GM23338 (cell line): ENCODE results near the gene PRDM2. TPM values are rescaled to one million over a fixed set of nuclear protein-coding genes. Genes with fewer than 3 reads are reported as not detected.

Experiments used
- ATAC-seq: fragments of 200-7000 bp; cut with Tn5 transposase; 3 replicates; pipeline ENCODE4 v1.9.1; 2020
- DNase-seq: peaks from one replicate; pipeline ENCODE4 v3.0.0-alpha.2; 2015; ENCODE audit warnings: low spot score
- H2AFZ ChIP-seq: fragments of 200-600 bp; sonication (generic); 2 replicates; pipeline ENCODE4 v1.8.0; 2016; ENCODE audit warnings: antibody characterized with exemption, mild to moderate bottlenecking, moderate library complexity
- H3F3A ChIP-seq: fragments of 200-600 bp; sonication (generic); replicated peaks from 2 replicates; pipeline ENCODE4 v1.8.0; 2017; ENCODE audit warnings: antibody characterized with exemption, mixed run types, low read depth
- H3K27ac ChIP-seq: fragments of 200-600 bp; sonication (generic); 2 replicates; pipeline ENCODE4 v1.6.1; 2016; ENCODE audit warnings: low read depth
- H3K27me3 ChIP-seq: fragments of 200-600 bp; sonication (generic); 2 replicates; pipeline ENCODE4 v1.8.0; 2016; ENCODE audit warnings: mild to moderate bottlenecking, mixed run types, moderate library complexity; ENCODE audit not compliant: insufficient read depth
- H3K36me3 ChIP-seq: fragments of 200-600 bp; sonication (generic); 2 replicates; pipeline ENCODE4 v1.8.0; 2016; ENCODE audit warnings: mild to moderate bottlenecking; ENCODE audit not compliant: insufficient read depth
- H3K4me1 ChIP-seq: fragments of 200-600 bp; sonication (generic); 2 replicates; pipeline ENCODE4 v1.8.0; 2016; ENCODE audit warnings: mild to moderate bottlenecking, moderate library complexity; ENCODE audit not compliant: insufficient read depth
- H3K4me2 ChIP-seq: fragments of 200-600 bp; sonication (generic); 2 replicates; pipeline ENCODE4 v1.7.1; 2017; ENCODE audit warnings: mixed run types
- H3K4me3 ChIP-seq: fragments of 200-600 bp; sonication (generic); 2 replicates; pipeline ENCODE4 v1.6.1; 2016; ENCODE audit warnings: mixed run types
- H3K79me2 ChIP-seq: fragments of 200-600 bp; sonication (generic); replicated peaks from 2 replicates; pipeline ENCODE4 v1.8.0; 2017; ENCODE audit warnings: mild to moderate bottlenecking; ENCODE audit not compliant: insufficient read depth
- H3K9me2 ChIP-seq: fragments of 200-600 bp; sonication (generic); 2 replicates; pipeline ENCODE4 v1.8.0; 2017; ENCODE audit not compliant: insufficient read depth
- H4K20me1 ChIP-seq: fragments of 200-600 bp; sonication (generic); replicated peaks from 2 replicates; pipeline ENCODE4 v1.8.0; 2017; ENCODE audit warnings: mild to moderate bottlenecking; ENCODE audit not compliant: insufficient read depth
- H3K27ac Mint-ChIP-seq: 2 replicates; pipeline ENCODE4 v1.8.0; 2020; ENCODE audit warnings: inconsistent platforms, mild to moderate bottlenecking, moderate library complexity, mixed read lengths
- H3K27me3 Mint-ChIP-seq: 3 replicates; pipeline ENCODE4 v1.8.0; 2022; ENCODE audit warnings: low read depth, mild to moderate bottlenecking, moderate library complexity, mixed read lengths, inconsistent platforms; ENCODE audit not compliant: insufficient read depth, poor library complexity
- H3K36me3 Mint-ChIP-seq: 3 replicates; pipeline ENCODE4 v1.8.0; 2021; ENCODE audit warnings: low read depth, mild to moderate bottlenecking, inconsistent platforms, moderate library complexity, mixed read lengths
- H3K4me1 Mint-ChIP-seq: 3 replicates; pipeline ENCODE4 v1.8.0; 2020; ENCODE audit warnings: mild to moderate bottlenecking, inconsistent platforms, mixed read lengths
- H3K4me3 Mint-ChIP-seq: 3 replicates; pipeline ENCODE4 v1.8.0; 2021; ENCODE audit warnings: moderate library complexity, mild to moderate bottlenecking, inconsistent platforms, mixed read lengths
- H3K9me3 Mint-ChIP-seq: 3 replicates; pipeline ENCODE4 v1.8.0; 2020; ENCODE audit warnings: moderate library complexity, mild to moderate bottlenecking, inconsistent platforms, mixed read lengths
- CTCF ChIP-seq, 2 experiments: fragments of 200-600 bp in 1 of 2; sonication (generic) in 1 of 2; conservative IDR thresholded peaks; 2 replicates each; pipeline versions ENCODE4 v1.5.1 to v1.6.1; 2016 to 2017; ENCODE audit warnings: antibody characterized with exemption in 2 of 2, low read depth in 2 of 2, mild to moderate bottlenecking in 2 of 2, moderate library complexity in 1 of 2
- ETS1 ChIP-seq: IDR thresholded peaks from 2 replicates; pipeline ENCODE4 v1.6.1; 2016; ENCODE audit warnings: antibody characterized with exemption
- EZH2 ChIP-seq: fragments of 200-600 bp; sonication (generic); IDR thresholded peaks from one replicate; pipeline ENCODE4 v1.8.0; 2017; ENCODE audit warnings: antibody characterized with exemption, mild to moderate bottlenecking, low read depth; ENCODE audit not compliant: unreplicated experiment
- STAT1 ChIP-seq: IDR thresholded peaks from one replicate; pipeline ENCODE4 v1.6.1; 2016; ENCODE audit warnings: antibody characterized with exemption; ENCODE audit not compliant: unreplicated experiment
- ZNF331 ChIP-seq: fragments of 250-450 bp; sonication (Bioruptor Pico); IDR thresholded peaks from 2 replicates; pipeline ENCODE4 v1.5.0; 2020; ENCODE audit warnings: low read depth, mild to moderate bottlenecking, moderate library complexity
- polyA plus RNA-seq: library from polyadenylated mRNA; unstranded; fragments of >200 nt; fragmentation: Nextera tagmentation; extraction: Ambion mirVana; gene quantifications from 2 replicates; pipeline ENCODE4 v1.2.1, GENCODE V29; 2016
- total RNA-seq: library from RNA; depleted of rRNA; stranded (reverse); fragments of >200 nt; shearing (Covaris generic); gene quantifications from 2 replicates; pipeline ENCODE4 v1.2.3, GENCODE V29; 2014
- TF ChIP-seq, protein P1 (sequence below): fragments of 250-450 bp; sonication (Bioruptor Pico); IDR thresholded peaks from 2 replicates; pipeline ENCODE4 v1.5.0; 2020; ENCODE audit warnings: mild to moderate bottlenecking, moderate library complexity

The PRDM2 gene
- total and polyA plus RNA-seq, 2 experiments from 2014 or later = 11.6 to 28.3 TPM

DNA sequence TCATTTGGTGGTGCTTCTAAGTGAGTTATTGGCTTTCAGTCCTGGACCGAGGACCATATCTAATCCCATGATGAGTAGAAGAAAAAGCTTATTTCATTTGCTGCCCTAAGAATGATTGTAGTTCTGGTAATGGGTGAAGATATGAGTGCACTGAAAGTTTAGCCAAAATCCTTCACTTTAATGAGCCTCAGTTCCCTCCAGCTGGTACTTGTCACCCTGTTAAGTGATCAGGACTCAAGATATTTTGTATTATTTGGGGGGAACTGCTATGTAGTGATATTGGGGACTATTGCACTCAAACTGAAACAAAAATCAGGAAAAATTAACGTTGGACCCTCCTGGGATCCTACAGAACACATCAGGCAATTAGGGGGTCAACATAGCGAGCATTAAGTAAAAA is 165.9 kb downstream of the PRDM2 start (continued):
- TF ChIP-seq, protein P1, sequence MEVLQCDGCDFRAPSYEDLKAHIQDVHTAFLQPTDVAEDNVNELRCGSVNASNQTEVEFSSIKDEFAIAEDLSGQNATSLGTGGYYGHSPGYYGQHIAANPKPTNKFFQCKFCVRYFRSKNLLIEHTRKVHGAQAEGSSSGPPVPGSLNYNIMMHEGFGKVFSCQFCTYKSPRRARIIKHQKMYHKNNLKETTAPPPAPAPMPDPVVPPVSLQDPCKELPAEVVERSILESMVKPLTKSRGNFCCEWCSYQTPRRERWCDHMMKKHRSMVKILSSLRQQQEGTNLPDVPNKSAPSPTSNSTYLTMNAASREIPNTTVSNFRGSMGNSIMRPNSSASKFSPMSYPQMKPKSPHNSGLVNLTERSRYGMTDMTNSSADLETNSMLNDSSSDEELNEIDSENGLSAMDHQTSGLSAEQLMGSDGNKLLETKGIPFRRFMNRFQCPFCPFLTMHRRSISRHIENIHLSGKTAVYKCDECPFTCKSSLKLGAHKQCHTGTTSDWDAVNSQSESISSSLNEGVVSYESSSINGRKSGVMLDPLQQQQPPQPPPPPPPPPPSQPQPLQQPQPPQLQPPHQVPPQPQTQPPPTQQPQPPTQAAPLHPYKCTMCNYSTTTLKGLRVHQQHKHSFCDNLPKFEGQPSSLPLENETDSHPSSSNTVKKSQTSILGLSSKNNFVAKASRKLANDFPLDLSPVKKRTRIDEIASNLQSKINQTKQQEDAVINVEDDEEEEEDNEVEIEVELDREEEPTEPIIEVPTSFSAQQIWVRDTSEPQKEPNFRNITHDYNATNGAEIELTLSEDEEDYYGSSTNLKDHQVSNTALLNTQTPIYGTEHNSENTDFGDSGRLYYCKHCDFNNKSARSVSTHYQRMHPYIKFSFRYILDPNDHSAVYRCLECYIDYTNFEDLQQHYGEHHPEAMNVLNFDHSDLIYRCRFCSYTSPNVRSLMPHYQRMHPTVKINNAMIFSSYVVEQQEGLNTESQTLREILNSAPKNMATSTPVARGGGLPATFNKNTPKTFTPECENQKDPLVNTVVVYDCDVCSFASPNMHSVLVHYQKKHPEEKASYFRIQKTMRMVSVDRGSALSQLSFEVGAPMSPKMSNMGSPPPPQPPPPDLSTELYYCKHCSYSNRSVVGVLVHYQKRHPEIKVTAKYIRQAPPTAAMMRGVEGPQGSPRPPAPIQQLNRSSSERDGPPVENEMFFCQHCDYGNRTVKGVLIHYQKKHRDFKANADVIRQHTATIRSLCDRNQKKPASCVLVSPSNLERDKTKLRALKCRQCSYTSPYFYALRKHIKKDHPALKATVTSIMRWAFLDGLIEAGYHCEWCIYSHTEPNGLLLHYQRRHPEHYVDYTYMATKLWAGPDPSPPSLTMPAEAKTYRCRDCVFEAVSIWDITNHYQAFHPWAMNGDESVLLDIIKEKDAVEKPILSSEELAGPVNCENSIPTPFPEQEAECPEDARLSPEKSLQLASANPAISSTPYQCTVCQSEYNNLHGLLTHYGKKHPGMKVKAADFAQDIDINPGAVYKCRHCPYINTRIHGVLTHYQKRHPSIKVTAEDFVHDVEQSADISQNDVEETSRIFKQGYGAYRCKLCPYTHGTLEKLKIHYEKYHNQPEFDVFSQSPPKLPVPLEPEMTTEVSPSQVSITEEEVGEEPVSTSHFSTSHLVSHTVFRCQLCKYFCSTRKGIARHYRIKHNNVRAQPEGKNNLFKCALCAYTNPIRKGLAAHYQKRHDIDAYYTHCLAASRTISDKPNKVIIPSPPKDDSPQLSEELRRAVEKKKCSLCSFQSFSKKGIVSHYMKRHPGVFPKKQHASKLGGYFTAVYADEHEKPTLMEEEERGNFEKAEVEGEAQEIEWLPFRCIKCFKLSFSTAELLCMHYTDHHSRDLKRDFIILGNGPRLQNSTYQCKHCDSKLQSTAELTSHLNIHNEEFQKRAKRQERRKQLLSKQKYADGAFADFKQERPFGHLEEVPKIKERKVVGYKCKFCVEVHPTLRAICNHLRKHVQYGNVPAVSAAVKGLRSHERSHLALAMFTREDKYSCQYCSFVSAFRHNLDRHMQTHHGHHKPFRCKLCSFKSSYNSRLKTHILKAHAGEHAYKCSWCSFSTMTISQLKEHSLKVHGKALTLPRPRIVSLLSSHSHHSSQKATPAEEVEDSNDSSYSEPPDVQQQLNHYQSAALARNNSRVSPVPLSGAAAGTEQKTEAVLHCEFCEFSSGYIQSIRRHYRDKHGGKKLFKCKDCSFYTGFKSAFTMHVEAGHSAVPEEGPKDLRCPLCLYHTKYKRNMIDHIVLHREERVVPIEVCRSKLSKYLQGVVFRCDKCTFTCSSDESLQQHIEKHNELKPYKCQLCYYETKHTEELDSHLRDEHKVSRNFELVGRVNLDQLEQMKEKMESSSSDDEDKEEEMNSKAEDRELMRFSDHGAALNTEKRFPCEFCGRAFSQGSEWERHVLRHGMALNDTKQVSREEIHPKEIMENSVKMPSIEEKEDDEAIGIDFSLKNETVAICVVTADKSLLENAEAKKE (CRISPR knock-in tag) = no peak
- TF ChIP-seq STAT1 (no peak), EZH2 (no peak), CTCF (conservative IDR thresholded peaks at IDR 0.05; ENCODE audit: low read depth in 2 of 2) (no peak), ZNF331 (CRISPR knock-in tag) (no peak)

DNA sequence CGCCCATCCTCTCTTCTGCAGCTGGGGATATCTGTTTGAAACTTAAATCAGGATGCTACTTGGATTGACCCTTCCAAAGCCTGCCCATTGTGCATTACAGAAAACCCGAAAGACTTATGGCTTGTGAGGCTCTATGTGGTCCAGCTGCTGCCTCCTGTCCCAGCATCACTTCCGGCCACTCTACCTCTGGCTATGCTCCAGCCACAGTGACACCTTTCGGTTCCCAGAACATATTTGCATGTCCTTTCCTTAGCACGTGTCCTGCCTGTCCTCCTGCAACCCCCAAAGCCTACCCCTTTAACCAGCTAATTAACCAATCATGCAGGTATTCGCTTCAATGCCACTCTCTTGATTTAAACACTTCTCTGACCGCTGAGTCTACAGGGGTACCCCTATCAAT is 167.6 kb downstream of the PRDM2 start:
- Histone ChIP-seq H3K4me2 (no peak overlapping the region), H3K79me2 (no peaks in the 10 kb centered on the region), H3K4me3 (no peak overlapping the region), H3K4me1 (no peaks in the 10 kb centered on the region), H2AFZ (no peak overlapping the region), H3F3A (no peaks in the 10 kb centered on the region), H4K20me1 (no peaks in the 10 kb centered on the region; the same call in 1 of the 2 replicates), H3K27ac (no peak overlapping the region), H3K27me3 (no peaks in the 10 kb centered on the region), H3K9me2 (no peaks in the 10 kb centered on the region), H3K36me3 (no peaks in the 10 kb centered on the region)
- no peaks in the 10 kb centered on the region; the same call in 2 of the 3 replicates for H3K9me3 Mint-ChIP-seq
- ATAC-seq (no peak), DNase-seq (no peak)
- no peaks in the 10 kb centered on the region for H3K36me3 Mint-ChIP-seq
- H3K4me3 Mint-ChIP-seq = no peak overlapping the region
- H3K27ac Mint-ChIP-seq = no peak overlapping the region
- H3K4me1 Mint-ChIP-seq = no peaks in the 10 kb centered on the region
- H3K27me3 Mint-ChIP-seq = peaks cover 2% of the 10 kb centered on the region
- TF ChIP-seq ETS1 = no peak
